Common myeloid progenitor, CD34-positive (primary cell): ENCODE measurements around the gene B3GALNT2.
"Not testable (repeated sequence)": the region's sequence is repeated elsewhere in the genome, so short reads cannot be mapped to it uniquely, and the experiment has no call there.

Experiments used
- CTCF ChIA-PET: fragments of 350-600 bp; sonication (Branson Sonifier 250); formaldehyde crosslinking; loops from one replicate; lab custom pipeline; 2021; ENCODE audit warnings: antibody characterized with exemption; lab: Charles Lee
- POLR2A ChIA-PET: fragments of 350-600 bp; sonication (Branson Sonifier 250); formaldehyde crosslinking; loops from one replicate; lab custom pipeline; 2021; ENCODE audit warnings: antibody characterized with exemption; lab: Charles Lee
- DNase-seq, 3 donors: peaks; one replicate each; pipeline versions ENCODE4 v3.0.0 to v3.0.0-alpha.2; 2013
- H3K27ac ChIP-seq, 2 experiments: 1 replicate in 1 of 2; 2 replicates in 1 of 2; pipeline ENCODE4 v1.7.0; 2013; ENCODE audit warnings: inconsistent platforms in 2 of 2, low read length in 2 of 2, mild to moderate bottlenecking in 2 of 2, low read depth in 1 of 2, moderate library complexity in 1 of 2; ENCODE audit not compliant: severe bottlenecking in 2 of 2, insufficient read depth in 1 of 2, poor library complexity in 1 of 2
- H3K27me3 ChIP-seq, 5 experiments: replicated peaks in 2 of 5; 1 replicate in 3 of 5; 2 replicates in 2 of 5; pipeline versions ENCODE4 v1.6.1 to v1.7.0; 2013; ENCODE audit warnings: low read length in 4 of 5, mild to moderate bottlenecking in 2 of 5, moderate library complexity in 2 of 5, inconsistent platforms in 1 of 5; ENCODE audit not compliant: insufficient read depth in 5 of 5, control insufficient read depth in 4 of 5
- H3K36me3 ChIP-seq, 4 experiments: 1 replicate in 2 of 4; 2 replicates in 2 of 4; pipeline versions ENCODE4 v1.6.1 to v1.7.0; 2013; ENCODE audit warnings: low read length in 3 of 4, control low read depth in 1 of 4, mild to moderate bottlenecking in 1 of 4; ENCODE audit not compliant: control insufficient read depth in 4 of 4, insufficient read depth in 4 of 4
- H3K4me1 ChIP-seq, 4 experiments: 1 replicate in 3 of 4; 2 replicates in 1 of 4; pipeline versions ENCODE4 v1.6.1 to v1.7.1; 2013; ENCODE audit warnings: low read length in 3 of 4, mild to moderate bottlenecking in 3 of 4, control low read depth in 1 of 4, inconsistent platforms in 1 of 4, moderate library complexity in 1 of 4; ENCODE audit not compliant: control insufficient read depth in 4 of 4, insufficient read depth in 4 of 4; ENCODE audit errors: control extremely low read depth in 1 of 4
- H3K4me3 ChIP-seq, 7 experiments: 1 replicate in 4 of 7; 2 replicates in 3 of 7; pipeline versions ENCODE4 v1.5.1 to v1.7.0; 2013; ENCODE audit warnings: mild to moderate bottlenecking in 7 of 7, low read length in 6 of 7, moderate library complexity in 6 of 7, inconsistent platforms in 2 of 7, low read depth in 2 of 7, control low read depth in 1 of 7; ENCODE audit not compliant: insufficient read depth in 4 of 7, control insufficient read depth in 1 of 7; ENCODE audit errors: extremely low read depth in 1 of 7
- H3K9me3 ChIP-seq, 5 experiments: 1 replicate in 4 of 5; 2 replicates in 1 of 5; pipeline versions ENCODE4 v1.6.1 to v1.7.1; 2013; ENCODE audit warnings: low read length in 4 of 5, mild to moderate bottlenecking in 2 of 5, inconsistent platforms in 1 of 5, low read depth in 1 of 5, moderate library complexity in 1 of 5; ENCODE audit not compliant: control insufficient read depth in 4 of 5, insufficient read depth in 2 of 5; ENCODE audit errors: control extremely low read depth in 1 of 5
- WGBS: methylation state at CpG from one replicate; pipeline ENCODE4 v1.1.5; 2013; ENCODE audit not compliant: insufficient coverage; 5-methylcytosine and 5-hydroxymethylcytosine counted together

B3GALNT2 gene

GRCh38 chr1:235468970-235469369 is 35.3 kb downstream of the B3GALNT2 start:
- no peaks in the 10 kb centered on the region for H3K27me3 ChIP-seq
- no peak for DNase-seq
- H3K9me3 ChIP-seq, result peaks cover 0 to under 1% (median 0%) of the 10 kb centered on the region in 5 experiments
- ChIA-PET CTCF (no interaction called here), POLR2A (no interaction called here)
- peaks cover 0 to 22% (median 6%) of the 10 kb centered on the region in 4 experiments for H3K36me3 ChIP-seq
- no peak overlapping the region for H3K27ac ChIP-seq
- 100% methylated on average over 1 of the region's 4 CpGs for WGBS
- H3K4me1 ChIP-seq, result no peaks in the 10 kb centered on the region
- no peak overlapping the region for H3K4me3 ChIP-seq

GRCh38 chr1:235468004-235468403 is 36.2 kb downstream of the B3GALNT2 start:
- CTCF ChIA-PET, result interaction anchor here (0.6 kb wide), 1 partner anchor 243 kb away, joined by 4 read pairs; no protein-coding TSS in a partner anchor
- POLR2A ChIA-PET, result interaction anchor here (0.6 kb wide), 1 partner anchor 48 kb away, joined by 5 read pairs; no protein-coding TSS in a partner anchor
- Histone ChIP-seq H3K36me3 (peaks cover 0 to 15% (median 8%) of the 10 kb centered on the region in 4 experiments), H3K4me3 (no peak overlapping the region), H3K27ac (no peak overlapping the region), H3K27me3 (no peaks in the 10 kb centered on the region), H3K9me3 (peaks cover 0 to 1% (median 0%) of the 10 kb centered on the region in 5 experiments), H3K4me1 (no peaks in the 10 kb centered on the region)
- DNase-seq, result no peak
- no CpG with 5 or more reads among the region's 3 CpGs for WGBS

- CTCF ChIA-PET, result no interaction called here
- H3K9me3 ChIP-seq, result peaks cover 0 to 1% (median 0%) of the 10 kb centered on the region in 5 experiments
- H3K4me3 ChIP-seq, result no peak overlapping the region
- DNase-seq, result no peak
- peaks cover 0 to 12% (median 8%) of the 10 kb centered on the region in 4 experiments for H3K36me3 ChIP-seq
- 80% methylated on average over 1 of the region's 3 CpGs for WGBS
- H3K27ac ChIP-seq, result no peak overlapping the region
- peaks cover 0 to 5% (median 0%) of the 10 kb centered on the region in 4 experiments for H3K4me1 ChIP-seq
- POLR2A ChIA-PET, result no interaction called here
- no peaks in the 10 kb centered on the region for H3K27me3 ChIP-seq
These were observed 39.2 kb downstream of the B3GALNT2 start for GRCh38 chr1:235465066-235465465.

- DNase-seq, H3K9me3 ChIP-seq, CTCF ChIA-PET, H3K4me3 ChIP-seq, H3K4me1 ChIP-seq, H3K27me3 ChIP-seq, H3K27ac ChIP-seq: not testable (repeated sequence)
- 100% methylated on average over 2 of the region's 3 CpGs for WGBS
- POLR2A ChIA-PET, result interaction anchor here (0.6 kb wide), 1 partner anchor 1023 kb away, joined by 3 read pairs; no protein-coding TSS in a partner anchor
- H3K36me3 ChIP-seq, result peaks cover 0 to 11% (median 8%) of the 10 kb centered on the region in 4 experiments
These were observed 41.4 kb downstream of the B3GALNT2 start for GRCh38 chr1:235462832-235463231.

GRCh38 chr1:235461954-235462353 is 42.3 kb downstream of the B3GALNT2 start:
- Histone ChIP-seq H3K4me1 (peaks cover 0 to 5% (median 0%) of the 10 kb centered on the region in 4 experiments), H3K36me3 (peaks cover 0 to 11% (median 8%) of the 10 kb centered on the region in 4 experiments), H3K27me3 (no peaks in the 10 kb centered on the region), H3K4me3 (no peak overlapping the region), H3K9me3 (peaks cover 0 to 1% (median 0%) of the 10 kb centered on the region in 5 experiments), H3K27ac (no peak overlapping the region)
- DNase-seq, result no peak
- ChIA-PET CTCF (interaction anchor here (1.1 kb wide), 1 partner anchor 11 kb away, joined by 4 read pairs; no protein-coding TSS in a partner anchor), POLR2A (no interaction called here)
- no CpG with 5 or more reads among the region's 1 CpG for WGBS

- ChIA-PET POLR2A (no interaction called here), CTCF (interaction anchor here (1.1 kb wide), 1 partner anchor 9 kb away, joined by 4 read pairs; no protein-coding TSS in a partner anchor)
- peaks cover 0 to 5% (median 0%) of the 10 kb centered on the region in 4 experiments for H3K4me1 ChIP-seq
- peaks cover 0 to 11% (median 7%) of the 10 kb centered on the region in 4 experiments for H3K36me3 ChIP-seq
- peaks cover 0 to 1% (median 0%) of the 10 kb centered on the region in 5 experiments for H3K9me3 ChIP-seq
- no peaks in the 10 kb centered on the region for H3K27me3 ChIP-seq
- no peak overlapping the region for H3K27ac ChIP-seq
- DNase-seq, result no peak
- 90% methylated on average over 2 of the region's 5 CpGs for WGBS
- no peak overlapping the region for H3K4me3 ChIP-seq
These were observed 43.5 kb downstream of the B3GALNT2 start for GRCh38 chr1:235460770-235461169.

GRCh38 chr1:235457856-235458255 is 46.4 kb downstream of the B3GALNT2 start:
- 100% methylated on average over 5 of the region's 7 CpGs for WGBS
- H3K4me3 ChIP-seq, DNase-seq, H3K9me3 ChIP-seq, CTCF ChIA-PET, H3K27me3 ChIP-seq, H3K27ac ChIP-seq, H3K4me1 ChIP-seq: not testable (repeated sequence)
- H3K36me3 ChIP-seq, result peaks cover 0 to 13% (median 5%) of the 10 kb centered on the region in 4 experiments
- POLR2A ChIA-PET, result interaction anchor here (0.5 kb wide), 1 partner anchor 14 kb away, joined by 4 read pairs; no protein-coding TSS in a partner anchor
